Muscle layer of colon (tissue), 2 donors: ENCODE results near the gene KDM2A.
"Not testable (repeated sequence)": the region's sequence is repeated elsewhere in the genome, so short reads cannot be mapped to it uniquely, and the experiment has no call there.

ENCODE experiments used
- H3K27ac ChIP-seq: one replicate; pipeline ENCODE4 v1.7.0; 2013; ENCODE audit warnings: low read depth, mild to moderate bottlenecking, low read length, moderate library complexity
- H3K27me3 ChIP-seq, 2 donors: one replicate each; pipeline ENCODE4 v1.7.0; 2013; ENCODE audit warnings: low read length in 2 of 2, mild to moderate bottlenecking in 2 of 2; ENCODE audit not compliant: insufficient read depth in 2 of 2, control insufficient read depth in 1 of 2
- H3K36me3 ChIP-seq: one replicate; pipeline ENCODE4 v1.7.0; 2013; ENCODE audit warnings: mild to moderate bottlenecking, low read length; ENCODE audit not compliant: insufficient read depth
- H3K4me1 ChIP-seq: one replicate; pipeline ENCODE4 v1.7.0; 2013; ENCODE audit warnings: mild to moderate bottlenecking, low read length; ENCODE audit not compliant: insufficient read depth
- H3K4me3 ChIP-seq, 2 donors: one replicate each; pipeline ENCODE4 v1.7.0; 2013; ENCODE audit warnings: low read length in 2 of 2, low read depth in 1 of 2, mild to moderate bottlenecking in 1 of 2, moderate library complexity in 1 of 2
- H3K9ac ChIP-seq: one replicate; pipeline ENCODE4 v1.7.0; 2013; ENCODE audit warnings: low read length
- H3K9me3 ChIP-seq: one replicate; pipeline ENCODE4 v1.7.0; 2013; ENCODE audit warnings: mild to moderate bottlenecking, low read length
- donor health status: abdominal sarcoma.
- donor health status: Adenocarcinoma of cecum.

KDM2A gene

GRCh38 chr11:67254798-67255197 is 135.7 kb downstream of the KDM2A start:
- H3K9me3 ChIP-seq = no peaks in the 10 kb centered on the region
- H3K4me3 ChIP-seq = no peak overlapping the region
- no peaks in the 10 kb centered on the region for H3K4me1 ChIP-seq
- H3K27ac ChIP-seq = no peak overlapping the region
- H3K27me3 ChIP-seq = no peaks in the 10 kb centered on the region
- H3K9ac ChIP-seq = no peak overlapping the region
- H3K36me3 ChIP-seq = peaks cover 74% of the 10 kb centered on the region

GRCh38 chr11:67255353-67255752 is 136.3 kb downstream of the KDM2A start:
- H3K9ac ChIP-seq = no peak overlapping the region
- H3K36me3 ChIP-seq = peaks cover 68% of the 10 kb centered on the region
- H3K27ac ChIP-seq = no peak overlapping the region
- H3K4me1 ChIP-seq = no peaks in the 10 kb centered on the region
- no peaks in the 10 kb centered on the region for H3K27me3 ChIP-seq
- no peaks in the 10 kb centered on the region for H3K9me3 ChIP-seq
- H3K4me3 ChIP-seq = no peak overlapping the region

GRCh38 chr11:67255864-67256263 is 136.8 kb downstream of the KDM2A start:
- Histone ChIP-seq H3K27me3 (no peaks in the 10 kb centered on the region), H3K4me1 (no peaks in the 10 kb centered on the region), H3K9me3 (no peaks in the 10 kb centered on the region), H3K4me3 (no peak overlapping the region), H3K36me3 (peaks cover 63% of the 10 kb centered on the region), H3K27ac (no peak overlapping the region), H3K9ac (no peak overlapping the region)

GRCh38 chr11:67256477-67257135 is 137.5 kb downstream of the KDM2A start:
- Histone ChIP-seq H3K4me1 (peaks cover under 1% of the 10 kb centered on the region), H3K4me3 (no peak overlapping the region), H3K27me3 (no peaks in the 10 kb centered on the region), H3K9ac (no peak overlapping the region), H3K27ac (no peak overlapping the region), H3K9me3 (no peaks in the 10 kb centered on the region), H3K36me3 (peaks cover 56% of the 10 kb centered on the region)

- H3K36me3 ChIP-seq = peaks cover 18% of the 10 kb centered on the region
- H3K27ac ChIP-seq = no peak overlapping the region
- H3K9ac ChIP-seq = no peak overlapping the region
- no peaks in the 10 kb centered on the region for H3K9me3 ChIP-seq
- H3K27me3 ChIP-seq = no peaks in the 10 kb centered on the region
- no peak overlapping the region for H3K4me3 ChIP-seq
- H3K4me1 ChIP-seq = peaks cover 20% of the 10 kb centered on the region
Measured at GRCh38 chr11:67260406-67260805, 141.3 kb downstream of the KDM2A start.

- Histone ChIP-seq H3K36me3 (peaks cover 12% of the 10 kb centered on the region), H3K4me1 (peaks cover 27% of the 10 kb centered on the region), H3K4me3 (peak overlapping the region; percentile 16 to 41)
- not testable (repeated sequence) for H3K9ac ChIP-seq, H3K27me3 ChIP-seq, H3K9me3 ChIP-seq, H3K27ac ChIP-seq
Measured at GRCh38 chr11:67260885-67261639, 142.0 kb downstream of the KDM2A start.

GRCh38 chr11:67261640-67261945 is 142.5 kb downstream of the KDM2A start:
- H3K4me1 ChIP-seq = peaks cover 27% of the 10 kb centered on the region
- peak overlapping the region in 1 of 2 donors; percentile 16 for H3K4me3 ChIP-seq
- no peaks in the 10 kb centered on the region for H3K27me3 ChIP-seq
- H3K9ac ChIP-seq = no peak overlapping the region
- no peaks in the 10 kb centered on the region for H3K9me3 ChIP-seq
- H3K27ac ChIP-seq = no peak overlapping the region
- H3K36me3 ChIP-seq = peaks cover 7% of the 10 kb centered on the region

- peaks cover 2% of the 10 kb centered on the region for H3K36me3 ChIP-seq
- peak overlapping the region in 1 of 2 donors; percentile 29 for H3K4me3 ChIP-seq
- no peak overlapping the region for H3K9ac ChIP-seq
- no peak overlapping the region for H3K27ac ChIP-seq
- H3K4me1 ChIP-seq = peaks cover 27% of the 10 kb centered on the region
- no peaks in the 10 kb centered on the region for H3K9me3 ChIP-seq
- H3K27me3 ChIP-seq = no peaks in the 10 kb centered on the region
Measured at GRCh38 chr11:67261946-67262681, 143.1 kb downstream of the KDM2A start.

- Histone ChIP-seq H3K4me3 (peak overlapping the region in 1 of 2 donors; percentile 29), H3K36me3 (no peaks in the 10 kb centered on the region), H3K9me3 (no peaks in the 10 kb centered on the region), H3K9ac (no peak overlapping the region), H3K4me1 (peaks cover 36% of the 10 kb centered on the region), H3K27ac (no peak overlapping the region), H3K27me3 (no peaks in the 10 kb centered on the region)
Measured at GRCh38 chr11:67262731-67263675, 143.9 kb downstream of the KDM2A start.

GRCh38 chr11:67264260-67264659 is 145.2 kb downstream of the KDM2A start:
- Histone ChIP-seq H3K27me3 (no peaks in the 10 kb centered on the region), H3K4me3 (no peak overlapping the region), H3K9ac (no peak overlapping the region), H3K4me1 (peaks cover 48% of the 10 kb centered on the region), H3K9me3 (no peaks in the 10 kb centered on the region), H3K36me3 (no peaks in the 10 kb centered on the region), H3K27ac (no peak overlapping the region)
